Measurements from ENCODE around the gene ZBTB32. TPM values are rescaled to one million over a fixed set of nuclear protein-coding genes. Genes with fewer than 3 reads are reported as not detected.
A peak's percentile ranks its signal among the peaks of the same experiment; 100 is the strongest.

The ZBTB32 gene
- total RNA-seq, 1 donor: not detected

- Histone ChIP-seq H3K4me2 (ENCODE audit: insufficient read depth, low read length) (peak within 1 kb of the TSS; percentile 89), H4K20me1 (ENCODE audit: insufficient read depth, low read length) (peaks cover 11% of the 10 kb centered on the region), H3K79me2 (ENCODE audit: insufficient read depth, low read length) (peaks cover 43% of the 10 kb centered on the region), H2AFZ (ENCODE audit: low read length) (peak within 1 kb of the TSS; percentile 88), H3K9me3 (ENCODE audit: low read depth, low read length) (no peaks in the 10 kb centered on the region), H3K27ac (ENCODE audit: low read depth, low read length) (peak within 1 kb of the TSS; percentile 82), H3K27me3 (ENCODE audit: insufficient read depth, low read length) (no peaks in the 10 kb centered on the region), H3K4me3 (ENCODE audit: insufficient read depth, low read length) (peak within 1 kb of the TSS; percentile 95), H3K4me1 (ENCODE audit: insufficient read depth, low read length) (peaks cover 29% of the 10 kb centered on the region), H3K36me3 (ENCODE audit: insufficient read depth, low read length) (peaks cover 28% of the 10 kb centered on the region)
- DNase-seq (ENCODE audit: insufficient read length, low spot score, missing footprints): peak; percentile 99
- TF ChIP-seq CTCF (IDR thresholded peaks at IDR 0.05; ENCODE audit: extremely low read depth, low read depth, low read length): no peak
Observed at GRCh38 chr19:35748106-35749020, 44.0 kb downstream of the ZBTB32 start, which contains the start of gene LIN37. Gene LIN37 (plus strand): TSS chr19:35748576. CDS start chr19:35748725, 149 bp downstream.

- Histone ChIP-seq H3K4me1 (ENCODE audit: insufficient read depth, low read length) (peaks cover 24% of the 10 kb centered on the region), H3K4me2 (ENCODE audit: insufficient read depth, low read length) (peak overlapping the region; percentile 36), H3K4me3 (ENCODE audit: insufficient read depth, low read length) (no peak overlapping the region), H3K79me2 (ENCODE audit: insufficient read depth, low read length) (peaks cover 37% of the 10 kb centered on the region), H3K36me3 (ENCODE audit: insufficient read depth, low read length) (peaks cover 35% of the 10 kb centered on the region), H3K9me3 (ENCODE audit: low read depth, low read length) (no peaks in the 10 kb centered on the region), H3K27ac (ENCODE audit: low read depth, low read length) (no peak overlapping the region), H3K27me3 (ENCODE audit: insufficient read depth, low read length) (no peaks in the 10 kb centered on the region), H2AFZ (ENCODE audit: low read length) (no peak overlapping the region), H4K20me1 (ENCODE audit: insufficient read depth, low read length) (peaks cover 8% of the 10 kb centered on the region)
- DNase-seq (ENCODE audit: insufficient read length, low spot score, missing footprints): no peak
- no peak for TF ChIP-seq CTCF (IDR thresholded peaks at IDR 0.05; ENCODE audit: extremely low read depth, low read depth, low read length)
Observed at GRCh38 chr19:35750167-35750566, 45.8 kb downstream of the ZBTB32 start.

- H3K4me2 ChIP-seq (ENCODE audit: insufficient read depth, low read length): no peak overlapping the region
- no peaks in the 10 kb centered on the region for H3K27me3 ChIP-seq (ENCODE audit: insufficient read depth, low read length)
- H3K4me3 ChIP-seq (ENCODE audit: insufficient read depth, low read length): no peak overlapping the region
- DNase-seq (ENCODE audit: insufficient read length, low spot score, missing footprints): no peak
- no peak overlapping the region for H3K27ac ChIP-seq (ENCODE audit: low read depth, low read length)
- peaks cover 22% of the 10 kb centered on the region for H3K4me1 ChIP-seq (ENCODE audit: insufficient read depth, low read length)
- no peak for TF ChIP-seq CTCF (IDR thresholded peaks at IDR 0.05; ENCODE audit: extremely low read depth, low read depth, low read length)
- peaks cover 8% of the 10 kb centered on the region for H4K20me1 ChIP-seq (ENCODE audit: insufficient read depth, low read length)
- H3K79me2 ChIP-seq (ENCODE audit: insufficient read depth, low read length): peaks cover 21% of the 10 kb centered on the region
- H3K36me3 ChIP-seq (ENCODE audit: insufficient read depth, low read length): peaks cover 31% of the 10 kb centered on the region
- no peak overlapping the region for H2AFZ ChIP-seq (ENCODE audit: low read length)
- no peaks in the 10 kb centered on the region for H3K9me3 ChIP-seq (ENCODE audit: low read depth, low read length)
Observed at GRCh38 chr19:35751839-35752745, 47.7 kb downstream of the ZBTB32 start.
